GM23338 (cell line): Measurements from ENCODE around the gene STAT4. TPM values are rescaled to one million over a fixed set of nuclear protein-coding genes. Genes with fewer than 3 reads are reported as not detected.

Experiments used
- ATAC-seq: fragments of 200-7000 bp; cut with Tn5 transposase; 3 replicates; pipeline ENCODE4 v1.9.1; 2020
- DNase-seq: peaks from one replicate; pipeline ENCODE4 v3.0.0-alpha.2; 2015; ENCODE audit warnings: low spot score
- H2AFZ ChIP-seq: fragments of 200-600 bp; sonication (generic); 2 replicates; pipeline ENCODE4 v1.8.0; 2016; ENCODE audit warnings: antibody characterized with exemption, mild to moderate bottlenecking, moderate library complexity
- H3F3A ChIP-seq: fragments of 200-600 bp; sonication (generic); replicated peaks from 2 replicates; pipeline ENCODE4 v1.8.0; 2017; ENCODE audit warnings: antibody characterized with exemption, mixed run types, low read depth
- H3K27ac ChIP-seq: fragments of 200-600 bp; sonication (generic); 2 replicates; pipeline ENCODE4 v1.6.1; 2016; ENCODE audit warnings: low read depth
- H3K27me3 ChIP-seq: fragments of 200-600 bp; sonication (generic); 2 replicates; pipeline ENCODE4 v1.8.0; 2016; ENCODE audit warnings: mild to moderate bottlenecking, mixed run types, moderate library complexity; ENCODE audit not compliant: insufficient read depth
- H3K36me3 ChIP-seq: fragments of 200-600 bp; sonication (generic); 2 replicates; pipeline ENCODE4 v1.8.0; 2016; ENCODE audit warnings: mild to moderate bottlenecking; ENCODE audit not compliant: insufficient read depth
- H3K4me1 ChIP-seq: fragments of 200-600 bp; sonication (generic); 2 replicates; pipeline ENCODE4 v1.8.0; 2016; ENCODE audit warnings: mild to moderate bottlenecking, moderate library complexity; ENCODE audit not compliant: insufficient read depth
- H3K4me2 ChIP-seq: fragments of 200-600 bp; sonication (generic); 2 replicates; pipeline ENCODE4 v1.7.1; 2017; ENCODE audit warnings: mixed run types
- H3K4me3 ChIP-seq: fragments of 200-600 bp; sonication (generic); 2 replicates; pipeline ENCODE4 v1.6.1; 2016; ENCODE audit warnings: mixed run types
- H3K79me2 ChIP-seq: fragments of 200-600 bp; sonication (generic); replicated peaks from 2 replicates; pipeline ENCODE4 v1.8.0; 2017; ENCODE audit warnings: mild to moderate bottlenecking; ENCODE audit not compliant: insufficient read depth
- H3K9me2 ChIP-seq: fragments of 200-600 bp; sonication (generic); 2 replicates; pipeline ENCODE4 v1.8.0; 2017; ENCODE audit not compliant: insufficient read depth
- H4K20me1 ChIP-seq: fragments of 200-600 bp; sonication (generic); replicated peaks from 2 replicates; pipeline ENCODE4 v1.8.0; 2017; ENCODE audit warnings: mild to moderate bottlenecking; ENCODE audit not compliant: insufficient read depth
- H3K27ac Mint-ChIP-seq: 2 replicates; pipeline ENCODE4 v1.8.0; 2020; ENCODE audit warnings: inconsistent platforms, mild to moderate bottlenecking, moderate library complexity, mixed read lengths
- H3K27me3 Mint-ChIP-seq: 3 replicates; pipeline ENCODE4 v1.8.0; 2022; ENCODE audit warnings: low read depth, mild to moderate bottlenecking, moderate library complexity, mixed read lengths, inconsistent platforms; ENCODE audit not compliant: insufficient read depth, poor library complexity
- H3K36me3 Mint-ChIP-seq: 3 replicates; pipeline ENCODE4 v1.8.0; 2021; ENCODE audit warnings: low read depth, mild to moderate bottlenecking, inconsistent platforms, moderate library complexity, mixed read lengths
- H3K4me1 Mint-ChIP-seq: 3 replicates; pipeline ENCODE4 v1.8.0; 2020; ENCODE audit warnings: mild to moderate bottlenecking, inconsistent platforms, mixed read lengths
- H3K4me3 Mint-ChIP-seq: 3 replicates; pipeline ENCODE4 v1.8.0; 2021; ENCODE audit warnings: moderate library complexity, mild to moderate bottlenecking, inconsistent platforms, mixed read lengths
- H3K9me3 Mint-ChIP-seq: 3 replicates; pipeline ENCODE4 v1.8.0; 2020; ENCODE audit warnings: moderate library complexity, mild to moderate bottlenecking, inconsistent platforms, mixed read lengths
- CREB1 ChIP-seq: fragments of 250-450 bp; sonication (Bioruptor Pico); IDR thresholded peaks from 2 replicates; pipeline ENCODE4 v1.5.0; 2020; ENCODE audit warnings: low read depth, mild to moderate bottlenecking, moderate library complexity
- EZH2 ChIP-seq: fragments of 200-600 bp; sonication (generic); IDR thresholded peaks from one replicate; pipeline ENCODE4 v1.8.0; 2017; ENCODE audit warnings: antibody characterized with exemption, mild to moderate bottlenecking, low read depth; ENCODE audit not compliant: unreplicated experiment
- EZH2phosphoT487 ChIP-seq: fragments of 200-600 bp; sonication (generic); IDR thresholded peaks from one replicate; pipeline ENCODE4 v1.8.1; 2018; ENCODE audit warnings: antibody characterized with exemption; ENCODE audit not compliant: unreplicated experiment
- JUNB ChIP-seq: IDR thresholded peaks from one replicate; pipeline ENCODE4 v1.6.1; 2016; ENCODE audit warnings: antibody characterized with exemption; ENCODE audit not compliant: unreplicated experiment
- NANOG ChIP-seq: IDR thresholded peaks from 2 replicates; pipeline ENCODE4 v1.6.1; 2016; ENCODE audit warnings: antibody characterized with exemption, borderline replicate concordance
- POLR2AphosphoS5 ChIP-seq: IDR thresholded peaks from 2 replicates; pipeline ENCODE4 v1.6.1; 2016; ENCODE audit warnings: antibody characterized with exemption, low read depth
- STAT1 ChIP-seq: IDR thresholded peaks from one replicate; pipeline ENCODE4 v1.6.1; 2016; ENCODE audit warnings: antibody characterized with exemption; ENCODE audit not compliant: unreplicated experiment
- ZNF114 ChIP-seq: fragments of 250-450 bp; sonication (Bioruptor Pico); IDR thresholded peaks from 2 replicates; pipeline ENCODE4 v1.5.0; 2020; ENCODE audit warnings: mild to moderate bottlenecking, moderate library complexity
- ZNF331 ChIP-seq: fragments of 250-450 bp; sonication (Bioruptor Pico); IDR thresholded peaks from 2 replicates; pipeline ENCODE4 v1.5.0; 2020; ENCODE audit warnings: low read depth, mild to moderate bottlenecking, moderate library complexity
- polyA plus RNA-seq: library from polyadenylated mRNA; unstranded; fragments of >200 nt; fragmentation: Nextera tagmentation; extraction: Ambion mirVana; gene quantifications from 2 replicates; pipeline ENCODE4 v1.2.1, GENCODE V29; 2016
- total RNA-seq: library from RNA; depleted of rRNA; stranded (reverse); fragments of >200 nt; shearing (Covaris generic); gene quantifications from 2 replicates; pipeline ENCODE4 v1.2.3, GENCODE V29; 2014
- TF ChIP-seq, protein P1 (sequence below): fragments of 250-450 bp; sonication (Bioruptor Pico); IDR thresholded peaks from 2 replicates; pipeline ENCODE4 v1.5.0; 2020; ENCODE audit warnings: mild to moderate bottlenecking, moderate library complexity
- TF ChIP-seq, protein P2 (sequence below): IDR thresholded peaks from one replicate; pipeline ENCODE4 v1.6.1; 2018; ENCODE audit warnings: antibody characterized with exemption; ENCODE audit not compliant: unreplicated experiment
- TF ChIP-seq, protein P3 (sequence below): IDR thresholded peaks from 2 replicates; pipeline ENCODE4 v1.6.1; 2016; ENCODE audit warnings: antibody characterized with exemption
- TF ChIP-seq, protein P4 (sequence below), 2 experiments: fragments of 200-600 bp in 1 of 2; sonication (generic) in 1 of 2; conservative IDR thresholded peaks; 2 replicates each; pipeline versions ENCODE4 v1.5.1 to v1.6.1; 2016 to 2017; ENCODE audit warnings: antibody characterized with exemption in 2 of 2, low read depth in 2 of 2, mild to moderate bottlenecking in 2 of 2, moderate library complexity in 1 of 2

The STAT4 gene
- total and polyA plus RNA-seq, 2 experiments from 2014 or later, result 0.52 to 0.86 TPM

DNA sequence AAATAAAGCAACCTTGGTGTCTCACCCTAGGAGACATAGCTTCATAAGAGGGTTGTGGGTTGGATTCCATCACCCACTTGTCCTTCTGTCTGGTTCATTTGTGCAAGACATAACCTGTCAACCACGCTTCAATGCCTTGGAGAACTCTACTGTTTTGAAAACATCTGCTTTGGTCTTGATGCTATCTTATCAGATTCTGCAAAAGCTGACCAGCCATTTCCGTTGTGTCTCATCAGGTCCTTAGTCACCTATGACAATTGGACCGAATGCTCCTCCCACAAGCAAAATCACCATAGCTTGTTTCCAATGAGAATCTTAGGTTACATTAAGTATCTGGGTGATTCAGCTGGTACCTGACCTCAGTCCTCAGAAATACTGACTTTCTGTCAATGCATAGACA, 35.4 kb downstream of the STAT4 start:
- H3K4me2 ChIP-seq, result no peak overlapping the region
- no peak for DNase-seq
- Mint-ChIP-seq H3K4me3 (no peak overlapping the region), H3K27ac (no peak overlapping the region), H3K36me3 (no peaks in the 10 kb centered on the region), H3K27me3 (no peaks in the 10 kb centered on the region), H3K4me1 (no peaks in the 10 kb centered on the region), H3K9me3 (no peaks in the 10 kb centered on the region)
- H2AFZ ChIP-seq, result no peak overlapping the region
- ATAC-seq, result no peak
- no peaks in the 10 kb centered on the region for H3F3A ChIP-seq
- H3K4me1 ChIP-seq, result no peaks in the 10 kb centered on the region
- no peak overlapping the region for H3K27ac ChIP-seq
- no peaks in the 10 kb centered on the region for H3K79me2 ChIP-seq
- TF ChIP-seq JUNB (no peak), EZH2 (no peak), NANOG (no peak), ZNF331 (CRISPR knock-in tag) (no peak), STAT1 (no peak), CREB1 (CRISPR knock-in tag) (no peak), ZNF114 (CRISPR knock-in tag) (no peak), EZH2phosphoT487 (no peak), POLR2AphosphoS5 (no peak)
- TF ChIP-seq, protein P1, sequence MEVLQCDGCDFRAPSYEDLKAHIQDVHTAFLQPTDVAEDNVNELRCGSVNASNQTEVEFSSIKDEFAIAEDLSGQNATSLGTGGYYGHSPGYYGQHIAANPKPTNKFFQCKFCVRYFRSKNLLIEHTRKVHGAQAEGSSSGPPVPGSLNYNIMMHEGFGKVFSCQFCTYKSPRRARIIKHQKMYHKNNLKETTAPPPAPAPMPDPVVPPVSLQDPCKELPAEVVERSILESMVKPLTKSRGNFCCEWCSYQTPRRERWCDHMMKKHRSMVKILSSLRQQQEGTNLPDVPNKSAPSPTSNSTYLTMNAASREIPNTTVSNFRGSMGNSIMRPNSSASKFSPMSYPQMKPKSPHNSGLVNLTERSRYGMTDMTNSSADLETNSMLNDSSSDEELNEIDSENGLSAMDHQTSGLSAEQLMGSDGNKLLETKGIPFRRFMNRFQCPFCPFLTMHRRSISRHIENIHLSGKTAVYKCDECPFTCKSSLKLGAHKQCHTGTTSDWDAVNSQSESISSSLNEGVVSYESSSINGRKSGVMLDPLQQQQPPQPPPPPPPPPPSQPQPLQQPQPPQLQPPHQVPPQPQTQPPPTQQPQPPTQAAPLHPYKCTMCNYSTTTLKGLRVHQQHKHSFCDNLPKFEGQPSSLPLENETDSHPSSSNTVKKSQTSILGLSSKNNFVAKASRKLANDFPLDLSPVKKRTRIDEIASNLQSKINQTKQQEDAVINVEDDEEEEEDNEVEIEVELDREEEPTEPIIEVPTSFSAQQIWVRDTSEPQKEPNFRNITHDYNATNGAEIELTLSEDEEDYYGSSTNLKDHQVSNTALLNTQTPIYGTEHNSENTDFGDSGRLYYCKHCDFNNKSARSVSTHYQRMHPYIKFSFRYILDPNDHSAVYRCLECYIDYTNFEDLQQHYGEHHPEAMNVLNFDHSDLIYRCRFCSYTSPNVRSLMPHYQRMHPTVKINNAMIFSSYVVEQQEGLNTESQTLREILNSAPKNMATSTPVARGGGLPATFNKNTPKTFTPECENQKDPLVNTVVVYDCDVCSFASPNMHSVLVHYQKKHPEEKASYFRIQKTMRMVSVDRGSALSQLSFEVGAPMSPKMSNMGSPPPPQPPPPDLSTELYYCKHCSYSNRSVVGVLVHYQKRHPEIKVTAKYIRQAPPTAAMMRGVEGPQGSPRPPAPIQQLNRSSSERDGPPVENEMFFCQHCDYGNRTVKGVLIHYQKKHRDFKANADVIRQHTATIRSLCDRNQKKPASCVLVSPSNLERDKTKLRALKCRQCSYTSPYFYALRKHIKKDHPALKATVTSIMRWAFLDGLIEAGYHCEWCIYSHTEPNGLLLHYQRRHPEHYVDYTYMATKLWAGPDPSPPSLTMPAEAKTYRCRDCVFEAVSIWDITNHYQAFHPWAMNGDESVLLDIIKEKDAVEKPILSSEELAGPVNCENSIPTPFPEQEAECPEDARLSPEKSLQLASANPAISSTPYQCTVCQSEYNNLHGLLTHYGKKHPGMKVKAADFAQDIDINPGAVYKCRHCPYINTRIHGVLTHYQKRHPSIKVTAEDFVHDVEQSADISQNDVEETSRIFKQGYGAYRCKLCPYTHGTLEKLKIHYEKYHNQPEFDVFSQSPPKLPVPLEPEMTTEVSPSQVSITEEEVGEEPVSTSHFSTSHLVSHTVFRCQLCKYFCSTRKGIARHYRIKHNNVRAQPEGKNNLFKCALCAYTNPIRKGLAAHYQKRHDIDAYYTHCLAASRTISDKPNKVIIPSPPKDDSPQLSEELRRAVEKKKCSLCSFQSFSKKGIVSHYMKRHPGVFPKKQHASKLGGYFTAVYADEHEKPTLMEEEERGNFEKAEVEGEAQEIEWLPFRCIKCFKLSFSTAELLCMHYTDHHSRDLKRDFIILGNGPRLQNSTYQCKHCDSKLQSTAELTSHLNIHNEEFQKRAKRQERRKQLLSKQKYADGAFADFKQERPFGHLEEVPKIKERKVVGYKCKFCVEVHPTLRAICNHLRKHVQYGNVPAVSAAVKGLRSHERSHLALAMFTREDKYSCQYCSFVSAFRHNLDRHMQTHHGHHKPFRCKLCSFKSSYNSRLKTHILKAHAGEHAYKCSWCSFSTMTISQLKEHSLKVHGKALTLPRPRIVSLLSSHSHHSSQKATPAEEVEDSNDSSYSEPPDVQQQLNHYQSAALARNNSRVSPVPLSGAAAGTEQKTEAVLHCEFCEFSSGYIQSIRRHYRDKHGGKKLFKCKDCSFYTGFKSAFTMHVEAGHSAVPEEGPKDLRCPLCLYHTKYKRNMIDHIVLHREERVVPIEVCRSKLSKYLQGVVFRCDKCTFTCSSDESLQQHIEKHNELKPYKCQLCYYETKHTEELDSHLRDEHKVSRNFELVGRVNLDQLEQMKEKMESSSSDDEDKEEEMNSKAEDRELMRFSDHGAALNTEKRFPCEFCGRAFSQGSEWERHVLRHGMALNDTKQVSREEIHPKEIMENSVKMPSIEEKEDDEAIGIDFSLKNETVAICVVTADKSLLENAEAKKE, result no peak
- TF ChIP-seq, protein P2, sequence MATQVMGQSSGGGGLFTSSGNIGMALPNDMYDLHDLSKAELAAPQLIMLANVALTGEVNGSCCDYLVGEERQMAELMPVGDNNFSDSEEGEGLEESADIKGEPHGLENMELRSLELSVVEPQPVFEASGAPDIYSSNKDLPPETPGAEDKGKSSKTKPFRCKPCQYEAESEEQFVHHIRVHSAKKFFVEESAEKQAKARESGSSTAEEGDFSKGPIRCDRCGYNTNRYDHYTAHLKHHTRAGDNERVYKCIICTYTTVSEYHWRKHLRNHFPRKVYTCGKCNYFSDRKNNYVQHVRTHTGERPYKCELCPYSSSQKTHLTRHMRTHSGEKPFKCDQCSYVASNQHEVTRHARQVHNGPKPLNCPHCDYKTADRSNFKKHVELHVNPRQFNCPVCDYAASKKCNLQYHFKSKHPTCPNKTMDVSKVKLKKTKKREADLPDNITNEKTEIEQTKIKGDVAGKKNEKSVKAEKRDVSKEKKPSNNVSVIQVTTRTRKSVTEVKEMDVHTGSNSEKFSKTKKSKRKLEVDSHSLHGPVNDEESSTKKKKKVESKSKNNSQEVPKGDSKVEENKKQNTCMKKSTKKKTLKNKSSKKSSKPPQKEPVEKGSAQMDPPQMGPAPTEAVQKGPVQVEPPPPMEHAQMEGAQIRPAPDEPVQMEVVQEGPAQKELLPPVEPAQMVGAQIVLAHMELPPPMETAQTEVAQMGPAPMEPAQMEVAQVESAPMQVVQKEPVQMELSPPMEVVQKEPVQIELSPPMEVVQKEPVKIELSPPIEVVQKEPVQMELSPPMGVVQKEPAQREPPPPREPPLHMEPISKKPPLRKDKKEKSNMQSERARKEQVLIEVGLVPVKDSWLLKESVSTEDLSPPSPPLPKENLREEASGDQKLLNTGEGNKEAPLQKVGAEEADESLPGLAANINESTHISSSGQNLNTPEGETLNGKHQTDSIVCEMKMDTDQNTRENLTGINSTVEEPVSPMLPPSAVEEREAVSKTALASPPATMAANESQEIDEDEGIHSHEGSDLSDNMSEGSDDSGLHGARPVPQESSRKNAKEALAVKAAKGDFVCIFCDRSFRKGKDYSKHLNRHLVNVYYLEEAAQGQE, result no peak
- TF ChIP-seq, protein P3, sequence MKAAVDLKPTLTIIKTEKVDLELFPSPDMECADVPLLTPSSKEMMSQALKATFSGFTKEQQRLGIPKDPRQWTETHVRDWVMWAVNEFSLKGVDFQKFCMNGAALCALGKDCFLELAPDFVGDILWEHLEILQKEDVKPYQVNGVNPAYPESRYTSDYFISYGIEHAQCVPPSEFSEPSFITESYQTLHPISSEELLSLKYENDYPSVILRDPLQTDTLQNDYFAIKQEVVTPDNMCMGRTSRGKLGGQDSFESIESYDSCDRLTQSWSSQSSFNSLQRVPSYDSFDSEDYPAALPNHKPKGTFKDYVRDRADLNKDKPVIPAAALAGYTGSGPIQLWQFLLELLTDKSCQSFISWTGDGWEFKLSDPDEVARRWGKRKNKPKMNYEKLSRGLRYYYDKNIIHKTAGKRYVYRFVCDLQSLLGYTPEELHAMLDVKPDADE, result no peak
- TF ChIP-seq, protein P4, sequence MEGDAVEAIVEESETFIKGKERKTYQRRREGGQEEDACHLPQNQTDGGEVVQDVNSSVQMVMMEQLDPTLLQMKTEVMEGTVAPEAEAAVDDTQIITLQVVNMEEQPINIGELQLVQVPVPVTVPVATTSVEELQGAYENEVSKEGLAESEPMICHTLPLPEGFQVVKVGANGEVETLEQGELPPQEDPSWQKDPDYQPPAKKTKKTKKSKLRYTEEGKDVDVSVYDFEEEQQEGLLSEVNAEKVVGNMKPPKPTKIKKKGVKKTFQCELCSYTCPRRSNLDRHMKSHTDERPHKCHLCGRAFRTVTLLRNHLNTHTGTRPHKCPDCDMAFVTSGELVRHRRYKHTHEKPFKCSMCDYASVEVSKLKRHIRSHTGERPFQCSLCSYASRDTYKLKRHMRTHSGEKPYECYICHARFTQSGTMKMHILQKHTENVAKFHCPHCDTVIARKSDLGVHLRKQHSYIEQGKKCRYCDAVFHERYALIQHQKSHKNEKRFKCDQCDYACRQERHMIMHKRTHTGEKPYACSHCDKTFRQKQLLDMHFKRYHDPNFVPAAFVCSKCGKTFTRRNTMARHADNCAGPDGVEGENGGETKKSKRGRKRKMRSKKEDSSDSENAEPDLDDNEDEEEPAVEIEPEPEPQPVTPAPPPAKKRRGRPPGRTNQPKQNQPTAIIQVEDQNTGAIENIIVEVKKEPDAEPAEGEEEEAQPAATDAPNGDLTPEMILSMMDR (conservative IDR thresholded peaks at IDR 0.05; ENCODE audit: low read depth in 2 of 2), result no peak
- no peaks in the 10 kb centered on the region for H3K9me2 ChIP-seq
- H4K20me1 ChIP-seq, result no peaks in the 10 kb centered on the region
- no peaks in the 10 kb centered on the region for H3K36me3 ChIP-seq
- H3K4me3 ChIP-seq, result no peak overlapping the region
- no peaks in the 10 kb centered on the region for H3K27me3 ChIP-seq
